Pancreas (tissue), 10 donors: ENCODE measurements around the gene ATP1B4. TPM values are rescaled to one million over a fixed set of nuclear protein-coding genes. Genes with fewer than 3 reads are reported as not detected.
"Not testable (repeated sequence)": the region's sequence is repeated elsewhere in the genome, so short reads cannot be mapped to it uniquely, and the experiment has no call there.

ENCODE experiments used
- ATAC-seq, 4 donors: fragments of 200-7000 bp; cut with Tn5 transposase; one replicate each; pipeline versions ENCODE4 v1.8.0 to v1.9.1; 2020; ENCODE audit warnings: mild to moderate bottlenecking in 4 of 4, moderate library complexity in 4 of 4
- DNase-seq, 6 donors: peaks; one replicate each; pipeline ENCODE4 v3.0.0-alpha.2; 2020
- FAIRE-seq: peaks from 2 replicates; lab custom pipeline; 2012; peaks lifted over from hg19 to GRCh38; lab: Jason Lieb, UNC
- H3K27ac ChIP-seq, 4 donors: fragments of 200-600 bp; sonication (generic); 1 replicate in 3 of 4; 2 replicates in 1 of 4; pipeline versions ENCODE4 v1.5.0 to v1.8.0; 2020
- H3K27me3 ChIP-seq, 4 donors: fragments of 200-600 bp; one replicate each; pipeline ENCODE4 v1.8.0; 2021
- H3K36me3 ChIP-seq, 3 donors: fragments of 200-600 bp; sonication (generic) in 1 of 3; one replicate each; pipeline versions ENCODE4 v1.5.0 to v1.8.0; 2020 to 2021
- H3K4me1 ChIP-seq, 3 donors: fragments of 200-600 bp; one replicate each; pipeline ENCODE4 v1.8.0; 2021
- H3K4me3 ChIP-seq, 4 donors: fragments of 200-600 bp; sonication (generic) in 2 of 4; one replicate each; pipeline versions ENCODE4 v1.5.0 to v1.8.0; 2020 to 2021
- H3K9me3 ChIP-seq, 4 donors: fragments of 200-600 bp; one replicate each; pipeline ENCODE4 v1.8.0; 2021
- WGBS, 2 donors: extraction: QIAGEN DNeasy Blood & Tissue Kit; methylation state at CpG; one replicate each; pipeline ENCODE4 v1.1.7; 2013; 5-methylcytosine and 5-hydroxymethylcytosine counted together
- intact Hi-C, 3 donors: fragments of 100-400 bp; cut with DNase I; formaldehyde crosslinking; loops; one replicate each; pipeline versions ENCODE4 v1.11.1 to v1.14.2; 2022
- polyA plus RNA-seq, 2 donors: library from polyadenylated mRNA; stranded (reverse); fragments of 200-250 nt; gene quantifications; one replicate each; pipeline ENCODE4 v1.2.3, GENCODE V29; 2013
- total RNA-seq, 6 donors: library from RNA; stranded (reverse); fragmentation: NEBNext Ultra II Directional in 4 of 6; extraction: Animal tissue kit (Norgen Biotek cat#: 25700) in 4 of 6; gene quantifications; one replicate each; pipeline versions ENCODE4 v1.2.1 to v1.2.4, GENCODE V29; 2021 to 2023
- TF ChIP-seq, protein P1 (sequence below), 4 donors: fragments of 200-600 bp; sonication (generic) in 3 of 4; IDR thresholded peaks; one replicate each; pipeline versions ENCODE4 v1.5.0 to v1.8.0; 2021; ENCODE audit warnings: antibody characterized with exemption in 4 of 4
- donor health status: healthy with polysubstance abuse.
- donor health status: DM: no; HTN: no; CAD: no; lungs with moderate emphysema.
- donor health status: DM: no; HTN: no; CAD: no.
- donor health status: control.
- donor health status: control.
- donor health status: Bipolar disorder and iron deficiency.
- donor health status: DM: yes; HTN: yes; CAD: no.
- donor health status: DM: no; HTN: no; CAD: no.
- donor health status: DM: no; HTN: no; CAD: no.
- donor health status: DM: yes; HTN: yes; CAD: no.

Gene ATP1B4
- total and polyA plus RNA-seq, 8 donors = not detected

DNA sequence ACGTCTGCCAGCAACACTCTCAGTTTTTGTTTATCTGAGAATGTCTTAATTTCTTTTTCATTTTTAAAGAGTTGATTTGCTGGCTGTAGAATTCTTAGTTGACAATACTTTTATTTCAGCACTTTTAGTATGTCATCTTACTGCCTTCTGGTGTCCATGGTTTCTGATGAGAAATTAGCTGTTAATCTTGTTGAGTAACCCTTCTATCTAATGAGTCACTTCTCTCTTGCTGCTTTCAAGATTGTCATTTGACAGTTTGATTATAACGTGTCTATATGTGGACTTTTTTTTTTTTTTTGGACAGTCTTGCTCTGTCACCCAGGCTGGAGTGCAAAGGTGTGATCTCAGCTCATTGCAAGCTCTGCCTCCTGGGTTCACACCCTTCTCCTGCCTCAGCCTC is 26.6 kb upstream of the ATP1B4 start:
- no peaks in the 10 kb centered on the region for H3K27me3 ChIP-seq
- intact Hi-C loops = no loop called here
- no peaks in the 10 kb centered on the region for H3K4me1 ChIP-seq
- FAIRE-seq (no peak), ATAC-seq (no peak), DNase-seq (no peak)
- H3K9me3 ChIP-seq = no peaks in the 10 kb centered on the region
- TF ChIP-seq, protein P1, sequence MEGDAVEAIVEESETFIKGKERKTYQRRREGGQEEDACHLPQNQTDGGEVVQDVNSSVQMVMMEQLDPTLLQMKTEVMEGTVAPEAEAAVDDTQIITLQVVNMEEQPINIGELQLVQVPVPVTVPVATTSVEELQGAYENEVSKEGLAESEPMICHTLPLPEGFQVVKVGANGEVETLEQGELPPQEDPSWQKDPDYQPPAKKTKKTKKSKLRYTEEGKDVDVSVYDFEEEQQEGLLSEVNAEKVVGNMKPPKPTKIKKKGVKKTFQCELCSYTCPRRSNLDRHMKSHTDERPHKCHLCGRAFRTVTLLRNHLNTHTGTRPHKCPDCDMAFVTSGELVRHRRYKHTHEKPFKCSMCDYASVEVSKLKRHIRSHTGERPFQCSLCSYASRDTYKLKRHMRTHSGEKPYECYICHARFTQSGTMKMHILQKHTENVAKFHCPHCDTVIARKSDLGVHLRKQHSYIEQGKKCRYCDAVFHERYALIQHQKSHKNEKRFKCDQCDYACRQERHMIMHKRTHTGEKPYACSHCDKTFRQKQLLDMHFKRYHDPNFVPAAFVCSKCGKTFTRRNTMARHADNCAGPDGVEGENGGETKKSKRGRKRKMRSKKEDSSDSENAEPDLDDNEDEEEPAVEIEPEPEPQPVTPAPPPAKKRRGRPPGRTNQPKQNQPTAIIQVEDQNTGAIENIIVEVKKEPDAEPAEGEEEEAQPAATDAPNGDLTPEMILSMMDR (IDR thresholded peaks at IDR 0.05) = no peak
- no peaks in the 10 kb centered on the region for H3K36me3 ChIP-seq
- H3K4me3 ChIP-seq = no peak overlapping the region
- WGBS, 2 donors = 49% methylated on average over 2 of the region's 2 CpGs
- no peak overlapping the region for H3K27ac ChIP-seq

GRCh38 chrX:120336899-120337298 is 25.0 kb upstream of the ATP1B4 start:
- FAIRE-seq (no peak), ATAC-seq (no peak), DNase-seq (no peak)
- H3K9me3 ChIP-seq = no peaks in the 10 kb centered on the region
- H3K36me3 ChIP-seq = no peaks in the 10 kb centered on the region
- TF ChIP-seq, protein P1 (IDR thresholded peaks at IDR 0.05) = no peak
- intact Hi-C loops = no loop called here
- no peaks in the 10 kb centered on the region for H3K4me1 ChIP-seq
- no peaks in the 10 kb centered on the region for H3K27me3 ChIP-seq
- H3K4me3 ChIP-seq = no peak overlapping the region
- no peak overlapping the region for H3K27ac ChIP-seq

- ATAC-seq, H3K9me3 ChIP-seq, H3K4me3 ChIP-seq, H3K36me3 ChIP-seq, H3K27me3 ChIP-seq, DNase-seq, H3K27ac ChIP-seq, H3K4me1 ChIP-seq, intact Hi-C loops, FAIRE-seq: not testable (repeated sequence)
- 58 to 60% methylated on average over 11 of the region's 11 CpGs for WGBS, 2 donors
These were observed 17.3 kb upstream of the ATP1B4 start for GRCh38 chrX:120344566-120344965.

- ATAC-seq = no peak
- Histone ChIP-seq H3K27ac (no peak overlapping the region), H3K4me1 (no peaks in the 10 kb centered on the region), H3K27me3 (no peaks in the 10 kb centered on the region), H3K4me3 (no peak overlapping the region), H3K36me3 (no peaks in the 10 kb centered on the region), H3K9me3 (no peaks in the 10 kb centered on the region)
- no peak for FAIRE-seq
- 49 to 55% methylated on average over 4 of the region's 4 CpGs for WGBS, 2 donors
- DNase-seq = no peak
- TF ChIP-seq, protein P1 (IDR thresholded peaks at IDR 0.05) = no peak
- intact Hi-C loops = no loop called here
These were observed 11.3 kb upstream of the ATP1B4 start for GRCh38 chrX:120350450-120351138.

- WGBS, 2 donors = 42 to 47% methylated on average over 3 of the region's 3 CpGs
- Histone ChIP-seq H3K27ac (no peak overlapping the region), H3K4me1 (no peaks in the 10 kb centered on the region), H3K4me3 (no peak overlapping the region), H3K36me3 (no peaks in the 10 kb centered on the region), H3K9me3 (no peaks in the 10 kb centered on the region), H3K27me3 (peaks cover 0 to 4% (median 2%) of the 10 kb centered on the region in 4 donors)
- ATAC-seq (no peak), FAIRE-seq (no peak), DNase-seq (no peak)
- intact Hi-C loops = no loop called here
- TF ChIP-seq, protein P1 (IDR thresholded peaks at IDR 0.05) = no peak
These were observed 5.8 kb upstream of the ATP1B4 start for GRCh38 chrX:120356084-120356483.
